ENCODE measurements around the gene SLC8A3.

The SLC8A3 gene

DNA sequence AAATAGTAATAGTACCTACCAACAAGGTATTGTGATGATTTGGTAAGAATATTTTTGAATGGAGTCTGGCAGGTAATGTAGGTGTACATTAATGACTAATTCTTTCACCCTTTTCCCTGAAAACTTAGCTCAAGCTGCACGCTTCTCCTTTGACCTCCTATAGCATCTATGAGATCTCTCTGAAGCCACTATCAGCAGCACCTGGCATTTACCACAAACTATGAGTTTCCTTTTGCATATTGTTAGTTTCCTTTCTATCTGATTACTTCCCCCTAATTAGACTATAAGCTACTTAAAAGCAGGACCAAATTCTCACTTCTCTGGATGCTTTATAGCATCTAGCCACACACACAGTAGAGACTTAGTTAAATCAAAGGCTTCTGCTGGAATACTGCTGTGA, 48.1 kb downstream of the SLC8A3 start:
- DNase-seq (ENCODE audit: low read depth), result no peak
- TF ChIP-seq MYC (IDR thresholded peaks at IDR 0.05; ENCODE audit: low read depth, low read length), result no peak
- TF ChIP-seq, protein P1, sequence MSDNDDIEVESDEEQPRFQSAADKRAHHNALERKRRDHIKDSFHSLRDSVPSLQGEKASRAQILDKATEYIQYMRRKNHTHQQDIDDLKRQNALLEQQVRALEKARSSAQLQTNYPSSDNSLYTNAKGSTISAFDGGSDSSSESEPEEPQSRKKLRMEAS (IDR thresholded peaks at IDR 0.05; ENCODE audit: low read depth, low read length), result no peak
- TF ChIP-seq, protein P2, sequence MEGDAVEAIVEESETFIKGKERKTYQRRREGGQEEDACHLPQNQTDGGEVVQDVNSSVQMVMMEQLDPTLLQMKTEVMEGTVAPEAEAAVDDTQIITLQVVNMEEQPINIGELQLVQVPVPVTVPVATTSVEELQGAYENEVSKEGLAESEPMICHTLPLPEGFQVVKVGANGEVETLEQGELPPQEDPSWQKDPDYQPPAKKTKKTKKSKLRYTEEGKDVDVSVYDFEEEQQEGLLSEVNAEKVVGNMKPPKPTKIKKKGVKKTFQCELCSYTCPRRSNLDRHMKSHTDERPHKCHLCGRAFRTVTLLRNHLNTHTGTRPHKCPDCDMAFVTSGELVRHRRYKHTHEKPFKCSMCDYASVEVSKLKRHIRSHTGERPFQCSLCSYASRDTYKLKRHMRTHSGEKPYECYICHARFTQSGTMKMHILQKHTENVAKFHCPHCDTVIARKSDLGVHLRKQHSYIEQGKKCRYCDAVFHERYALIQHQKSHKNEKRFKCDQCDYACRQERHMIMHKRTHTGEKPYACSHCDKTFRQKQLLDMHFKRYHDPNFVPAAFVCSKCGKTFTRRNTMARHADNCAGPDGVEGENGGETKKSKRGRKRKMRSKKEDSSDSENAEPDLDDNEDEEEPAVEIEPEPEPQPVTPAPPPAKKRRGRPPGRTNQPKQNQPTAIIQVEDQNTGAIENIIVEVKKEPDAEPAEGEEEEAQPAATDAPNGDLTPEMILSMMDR (IDR thresholded peaks at IDR 0.05; ENCODE audit: low read depth, low read length), result no peak
- TF ChIP-seq POLR2A (IDR thresholded peaks at IDR 0.05; ENCODE audit: extremely low read depth, insufficient read length), result no peak
- no peak overlapping the region for H3K4me3 ChIP-seq (ENCODE audit: low read depth, low read length)

DNA sequence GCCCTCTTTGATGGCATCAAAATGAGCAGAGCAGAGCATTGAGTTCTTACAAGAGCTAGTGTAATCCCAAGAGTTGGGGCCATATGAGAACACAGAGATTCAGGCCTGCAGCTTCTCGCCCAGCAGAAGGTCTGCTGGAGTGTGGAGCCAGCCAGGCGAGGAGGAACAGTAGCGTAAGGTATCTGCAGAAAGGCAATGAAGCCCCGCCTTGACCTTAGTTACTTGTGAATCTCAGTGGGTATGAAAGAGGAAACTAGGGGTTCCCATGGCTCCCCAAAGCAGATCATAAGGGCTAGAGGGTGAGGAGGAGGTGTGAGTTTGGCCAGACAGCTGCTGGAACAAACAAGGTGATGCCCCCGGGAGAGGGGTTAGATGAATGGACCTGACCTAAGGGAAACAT, 49.4 kb downstream of the SLC8A3 start:
- no peak overlapping the region for H3K4me3 ChIP-seq (ENCODE audit: low read depth, low read length)
- no peak for DNase-seq (ENCODE audit: low read depth)
- TF ChIP-seq, protein P2 (IDR thresholded peaks at IDR 0.05; ENCODE audit: low read depth, low read length), result no peak
- TF ChIP-seq MYC (IDR thresholded peaks at IDR 0.05; ENCODE audit: low read depth, low read length) (no peak), POLR2A (IDR thresholded peaks at IDR 0.05; ENCODE audit: extremely low read depth, insufficient read length) (no peak)
- TF ChIP-seq, protein P1 (IDR thresholded peaks at IDR 0.05; ENCODE audit: low read depth, low read length), result no peak

DNA sequence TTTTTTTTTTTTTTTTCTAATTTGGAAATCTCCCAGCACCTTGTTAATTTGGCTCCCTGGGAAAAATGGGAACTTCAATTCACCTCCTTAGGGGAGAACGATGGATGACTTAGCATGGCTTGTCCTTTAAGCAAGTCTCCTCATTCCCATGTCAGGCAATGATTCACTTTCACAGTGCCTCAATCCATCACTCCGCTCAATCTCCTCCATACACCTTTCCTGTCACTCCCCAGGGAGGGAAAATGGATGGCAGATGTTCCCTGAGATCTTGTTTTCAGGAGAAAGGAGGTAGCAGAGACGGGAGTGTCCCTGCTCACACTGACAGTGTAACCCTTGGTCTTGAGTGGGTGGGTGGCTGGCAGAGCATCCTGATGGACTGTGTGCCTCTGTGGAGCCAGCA, 51.0 kb downstream of the SLC8A3 start:
- TF ChIP-seq MYC (IDR thresholded peaks at IDR 0.05; ENCODE audit: low read depth, low read length) (no peak), POLR2A (IDR thresholded peaks at IDR 0.05; ENCODE audit: extremely low read depth, insufficient read length) (no peak)
- TF ChIP-seq, protein P2 (IDR thresholded peaks at IDR 0.05; ENCODE audit: low read depth, low read length), result no peak
- TF ChIP-seq, protein P1 (IDR thresholded peaks at IDR 0.05; ENCODE audit: low read depth, low read length), result no peak
- H3K4me3 ChIP-seq (ENCODE audit: low read depth, low read length), result no peak overlapping the region
- DNase-seq (ENCODE audit: low read depth), result no peak

DNA sequence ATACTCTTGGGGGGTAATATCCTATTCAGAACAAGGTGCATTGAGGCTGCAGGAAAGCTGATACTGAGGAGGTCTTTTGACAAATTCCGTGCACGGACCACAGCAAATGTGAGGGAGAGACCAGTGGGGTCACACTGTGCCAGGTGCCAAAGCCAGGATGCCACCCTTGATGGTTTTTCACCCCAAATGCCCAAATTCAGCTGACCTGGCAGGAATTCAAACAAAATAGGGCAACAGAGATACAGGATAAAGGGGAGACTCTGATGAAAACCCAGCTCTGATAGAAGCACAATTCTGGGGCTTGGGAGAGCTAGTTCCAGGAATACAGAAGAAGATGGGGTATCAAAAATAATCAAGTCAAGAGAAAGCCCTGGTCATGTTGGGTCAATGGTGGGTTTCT, 55.3 kb downstream of the SLC8A3 start:
- no peak overlapping the region for H3K4me3 ChIP-seq (ENCODE audit: low read depth, low read length)
- no peak for DNase-seq (ENCODE audit: low read depth)
- TF ChIP-seq, protein P1 (IDR thresholded peaks at IDR 0.05; ENCODE audit: low read depth, low read length), result no peak
- TF ChIP-seq, protein P2 (IDR thresholded peaks at IDR 0.05; ENCODE audit: low read depth, low read length), result no peak
- TF ChIP-seq POLR2A (IDR thresholded peaks at IDR 0.05; ENCODE audit: extremely low read depth, insufficient read length) (no peak), MYC (IDR thresholded peaks at IDR 0.05; ENCODE audit: low read depth, low read length) (no peak)

DNA sequence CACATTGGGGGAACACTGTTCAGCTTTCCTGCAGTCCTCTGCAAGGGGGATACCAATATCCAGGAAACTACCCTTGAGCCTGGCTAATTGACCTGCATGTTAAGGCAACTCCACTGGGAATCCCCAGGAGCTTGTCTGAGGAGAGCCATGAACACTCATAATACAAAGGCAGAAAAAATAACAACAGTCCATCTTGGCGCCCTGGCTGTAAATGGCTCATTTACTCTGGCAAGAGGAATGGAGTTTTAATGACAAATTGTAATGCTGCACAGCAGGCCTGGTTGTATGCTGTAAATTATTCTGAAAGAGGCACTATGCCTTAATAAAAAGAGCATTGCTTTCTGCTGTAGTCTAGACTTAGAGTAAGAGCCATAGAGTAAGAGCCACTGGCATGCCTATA, 58.3 kb downstream of the SLC8A3 start:
- TF ChIP-seq MYC (IDR thresholded peaks at IDR 0.05; ENCODE audit: low read depth, low read length) (no peak), POLR2A (IDR thresholded peaks at IDR 0.05; ENCODE audit: extremely low read depth, insufficient read length) (no peak)
- TF ChIP-seq, protein P1 (IDR thresholded peaks at IDR 0.05; ENCODE audit: low read depth, low read length), result no peak
- TF ChIP-seq, protein P2 (IDR thresholded peaks at IDR 0.05; ENCODE audit: low read depth, low read length), result no peak
- H3K4me3 ChIP-seq (ENCODE audit: low read depth, low read length), result no peak overlapping the region
- no peak for DNase-seq (ENCODE audit: low read depth)

DNA sequence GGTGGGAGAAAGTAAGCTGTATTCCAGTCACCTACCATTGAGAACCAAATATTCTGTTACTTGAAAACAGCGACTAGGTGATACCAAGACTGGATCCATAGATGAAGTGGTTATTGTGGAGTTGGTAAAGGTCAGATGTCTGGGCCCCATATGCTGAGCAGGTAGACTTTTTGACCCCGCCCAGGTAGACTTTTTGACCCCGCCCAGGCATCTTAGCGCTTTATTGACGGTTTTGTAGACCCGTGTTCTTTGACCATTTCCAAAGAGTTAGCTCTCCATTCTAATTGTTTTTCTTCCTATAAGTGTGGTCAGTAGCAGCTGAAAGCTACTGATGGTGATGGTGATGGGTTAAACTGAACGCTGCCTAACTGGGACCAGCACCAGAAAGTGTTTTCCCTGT, 61.6 kb downstream of the SLC8A3 start:
- TF ChIP-seq, protein P2 (IDR thresholded peaks at IDR 0.05; ENCODE audit: low read depth, low read length), result no peak
- TF ChIP-seq POLR2A (IDR thresholded peaks at IDR 0.05; ENCODE audit: extremely low read depth, insufficient read length) (no peak), MYC (IDR thresholded peaks at IDR 0.05; ENCODE audit: low read depth, low read length) (no peak)
- TF ChIP-seq, protein P1 (IDR thresholded peaks at IDR 0.05; ENCODE audit: low read depth, low read length), result no peak
- no peak overlapping the region for H3K4me3 ChIP-seq (ENCODE audit: low read depth, low read length)
- DNase-seq (ENCODE audit: low read depth), result no peak
